GM18502 (cell line): Measurements from ENCODE around the gene SLC15A5.

Source experiments
- ATAC-seq: cut with Tn5 transposase; IDR thresholded peaks from one replicate; pipeline ENCODE4 v1.9.1; 2021; ENCODE audit warnings: mild to moderate bottlenecking; ENCODE audit not compliant: unreplicated experiment, poor library complexity

SLC15A5 gene

GRCh38 chr12:16189849-16190248, 87.6 kb downstream of the SLC15A5 start:
- ATAC-seq: no peak

GRCh38 chr12:16187660-16188059, 89.8 kb downstream of the SLC15A5 start:
- no peak for ATAC-seq

- ATAC-seq: no peak
Measured at GRCh38 chr12:16184681-16185080, 92.8 kb downstream of the SLC15A5 start.

- ATAC-seq: no peak
Measured at GRCh38 chr12:16183541-16183940, 93.9 kb downstream of the SLC15A5 start.

- no peak for ATAC-seq
Measured at GRCh38 chr12:16175840-16176239, 101.6 kb downstream of the SLC15A5 start.

GRCh38 chr12:16174282-16174681, 103.2 kb downstream of the SLC15A5 start:
- ATAC-seq: no peak

- no peak for ATAC-seq
Measured at GRCh38 chr12:16171348-16171747, 106.1 kb downstream of the SLC15A5 start.

- no peak for ATAC-seq
Measured at GRCh38 chr12:16168078-16168477, 109.4 kb downstream of the SLC15A5 start.

GRCh38 chr12:16166563-16167470, 110.7 kb downstream of the SLC15A5 start:
- no peak for ATAC-seq

GRCh38 chr12:16165506-16165905, 112.0 kb downstream of the SLC15A5 start:
- ATAC-seq: no peak

GRCh38 chr12:16163901-16164300, 113.6 kb downstream of the SLC15A5 start:
- no peak for ATAC-seq

- ATAC-seq: no peak
Measured at GRCh38 chr12:16163146-16163545, 114.3 kb downstream of the SLC15A5 start.

- ATAC-seq: no peak
Measured at GRCh38 chr12:16159571-16159970, 117.9 kb downstream of the SLC15A5 start.

GRCh38 chr12:16158050-16158449, 119.4 kb downstream of the SLC15A5 start:
- ATAC-seq: no peak

GRCh38 chr12:16155938-16156337, 121.5 kb downstream of the SLC15A5 start:
- no peak for ATAC-seq

GRCh38 chr12:16154990-16155389, 122.5 kb downstream of the SLC15A5 start:
- ATAC-seq: no peak

- ATAC-seq: no peak
Measured at GRCh38 chr12:16152885-16153673, 124.4 kb downstream of the SLC15A5 start.

- ATAC-seq: no peak
Measured at GRCh38 chr12:16150276-16150675, 127.2 kb downstream of the SLC15A5 start.

- ATAC-seq: no peak
Measured at GRCh38 chr12:16148938-16149337, 128.5 kb downstream of the SLC15A5 start.
